TTC549 (cell line): ENCODE results near the gene ANGEL1.

Experiments
- FAIRE-seq: peaks from 2 replicates; lab custom pipeline; 2012; peaks lifted over from hg19 to GRCh38; lab: Jason Lieb, UNC

Gene ANGEL1

GRCh38 chr14:76763096-76764041, 49.3 kb downstream of the ANGEL1 start:
- no peak for FAIRE-seq

- FAIRE-seq: no peak
These were observed 50.1 kb downstream of the ANGEL1 start for GRCh38 chr14:76762411-76763095.

GRCh38 chr14:76761960-76762410, 50.7 kb downstream of the ANGEL1 start:
- FAIRE-seq: no peak

GRCh38 chr14:76761136-76761959, 51.3 kb downstream of the ANGEL1 start, which contains the start of gene VASH1:
VASH1 (plus strand) TSS chr14:76761468; CDS start chr14:76762822, 1,354 bp downstream.
- no peak for FAIRE-seq

GRCh38 chr14:76760331-76761135, 52.1 kb downstream of the ANGEL1 start:
- FAIRE-seq: no peak

GRCh38 chr14:76759589-76759988, 53.1 kb downstream of the ANGEL1 start:
- FAIRE-seq: no peak

GRCh38 chr14:76756371-76756750, 56.3 kb downstream of the ANGEL1 start:
- FAIRE-seq: no peak

- no peak for FAIRE-seq
These were observed 56.9 kb downstream of the ANGEL1 start for GRCh38 chr14:76755610-76756370.

- no peak for FAIRE-seq
These were observed 58.1 kb downstream of the ANGEL1 start for GRCh38 chr14:76754586-76754985.

- FAIRE-seq: no peak
These were observed 59.0 kb downstream of the ANGEL1 start for GRCh38 chr14:76753541-76754198.

- no peak for FAIRE-seq
These were observed 59.9 kb downstream of the ANGEL1 start for GRCh38 chr14:76752744-76753143.

GRCh38 chr14:76742966-76743365, 69.7 kb downstream of the ANGEL1 start:
- no peak for FAIRE-seq

- FAIRE-seq: no peak
These were observed 70.5 kb downstream of the ANGEL1 start for GRCh38 chr14:76742185-76742584.

- no peak for FAIRE-seq
These were observed 71.6 kb downstream of the ANGEL1 start for GRCh38 chr14:76741074-76741473.
